Measurements from ENCODE around the gene ERFE. TPM values are rescaled to one million over a fixed set of nuclear protein-coding genes. Genes with fewer than 3 reads are reported as not detected.

ERFE gene
- total and polyA plus RNA-seq, 2 of the 13 experiments (the other 11 are each of a cell fraction or from before 2014, with no cell fraction given): 0.09 TPM; not detected in 1

GRCh38 chr2:238203973-238204683 is 45.4 kb downstream of the ERFE start (continued):
- TF ChIP-seq ZNF569 (CRISPR knock-in tag; IDR thresholded peaks at IDR 0.05; ENCODE audit: borderline replicate concordance): 0 out of 2 replicates have a peak, but pooled peaks have one; percentile 56
- TF ChIP-seq ELF3 (CRISPR knock-in tag; IDR thresholded peaks at IDR 0.05): no peak
- TF ChIP-seq ZNF333 (CRISPR knock-in tag; IDR thresholded peaks at IDR 0.05; ENCODE audit: borderline replicate concordance): no peak
- no peak for TF ChIP-seq EEA1 (CRISPR knock-in tag; IDR thresholded peaks at IDR 0.05; ENCODE audit: borderline replicate concordance)
- no peak for TF ChIP-seq REPIN1 (CRISPR knock-in tag; IDR thresholded peaks at IDR 0.05; ENCODE audit: borderline replicate concordance, low read depth)
- no peak for TF ChIP-seq SPEN (CRISPR knock-in tag; IDR thresholded peaks at IDR 0.05; ENCODE audit: low read depth)
- TF ChIP-seq STAT5B (CRISPR knock-in tag; IDR thresholded peaks at IDR 0.05): no peak
- no peak for TF ChIP-seq FOXP1 (IDR thresholded peaks at IDR 0.05)
- no peak for TF ChIP-seq FOXP1 (CRISPR knock-in tag; IDR thresholded peaks at IDR 0.05)
- 0 out of 2 replicates have a peak, but pooled peaks have one; percentile 65 for TF ChIP-seq ZNF468 (CRISPR knock-in tag; IDR thresholded peaks at IDR 0.05)
- 0 out of 2 replicates have a peak, but pooled peaks have one; percentile 27 for TF ChIP-seq ZHX1 (CRISPR knock-in tag; IDR thresholded peaks at IDR 0.05; ENCODE audit: low read depth)
- peak; percentile 92; the same call in 1 of the 2 replicates for TF ChIP-seq ZNF572 (CRISPR knock-in tag; IDR thresholded peaks at IDR 0.05)
- TF ChIP-seq ESRRA (CRISPR knock-in tag; IDR thresholded peaks at IDR 0.05; ENCODE audit: low read depth): no peak
- no peak for TF ChIP-seq ZNF629 (CRISPR knock-in tag; conservative IDR thresholded peaks at IDR 0.05)
- TF ChIP-seq ZNF407 (CRISPR knock-in tag; IDR thresholded peaks at IDR 0.05; ENCODE audit: not compliant biosample characterization): peak; percentile 83
- TF ChIP-seq MAFG (CRISPR knock-in tag; IDR thresholded peaks at IDR 0.05): no peak
- no peak for TF ChIP-seq SP1 (IDR thresholded peaks at IDR 0.05)
- TF ChIP-seq SP1 (CRISPR knock-in tag; IDR thresholded peaks at IDR 0.05): no peak
- no peak for TF ChIP-seq IRF2 (CRISPR knock-in tag; IDR thresholded peaks at IDR 0.05)

All from HepG2 (cell line).